ENCODE results near the gene RTTN.
"Not testable (repeated sequence)": the region's sequence is repeated elsewhere in the genome, so short reads cannot be mapped to it uniquely, and the experiment has no call there.

Gene RTTN, protein sequence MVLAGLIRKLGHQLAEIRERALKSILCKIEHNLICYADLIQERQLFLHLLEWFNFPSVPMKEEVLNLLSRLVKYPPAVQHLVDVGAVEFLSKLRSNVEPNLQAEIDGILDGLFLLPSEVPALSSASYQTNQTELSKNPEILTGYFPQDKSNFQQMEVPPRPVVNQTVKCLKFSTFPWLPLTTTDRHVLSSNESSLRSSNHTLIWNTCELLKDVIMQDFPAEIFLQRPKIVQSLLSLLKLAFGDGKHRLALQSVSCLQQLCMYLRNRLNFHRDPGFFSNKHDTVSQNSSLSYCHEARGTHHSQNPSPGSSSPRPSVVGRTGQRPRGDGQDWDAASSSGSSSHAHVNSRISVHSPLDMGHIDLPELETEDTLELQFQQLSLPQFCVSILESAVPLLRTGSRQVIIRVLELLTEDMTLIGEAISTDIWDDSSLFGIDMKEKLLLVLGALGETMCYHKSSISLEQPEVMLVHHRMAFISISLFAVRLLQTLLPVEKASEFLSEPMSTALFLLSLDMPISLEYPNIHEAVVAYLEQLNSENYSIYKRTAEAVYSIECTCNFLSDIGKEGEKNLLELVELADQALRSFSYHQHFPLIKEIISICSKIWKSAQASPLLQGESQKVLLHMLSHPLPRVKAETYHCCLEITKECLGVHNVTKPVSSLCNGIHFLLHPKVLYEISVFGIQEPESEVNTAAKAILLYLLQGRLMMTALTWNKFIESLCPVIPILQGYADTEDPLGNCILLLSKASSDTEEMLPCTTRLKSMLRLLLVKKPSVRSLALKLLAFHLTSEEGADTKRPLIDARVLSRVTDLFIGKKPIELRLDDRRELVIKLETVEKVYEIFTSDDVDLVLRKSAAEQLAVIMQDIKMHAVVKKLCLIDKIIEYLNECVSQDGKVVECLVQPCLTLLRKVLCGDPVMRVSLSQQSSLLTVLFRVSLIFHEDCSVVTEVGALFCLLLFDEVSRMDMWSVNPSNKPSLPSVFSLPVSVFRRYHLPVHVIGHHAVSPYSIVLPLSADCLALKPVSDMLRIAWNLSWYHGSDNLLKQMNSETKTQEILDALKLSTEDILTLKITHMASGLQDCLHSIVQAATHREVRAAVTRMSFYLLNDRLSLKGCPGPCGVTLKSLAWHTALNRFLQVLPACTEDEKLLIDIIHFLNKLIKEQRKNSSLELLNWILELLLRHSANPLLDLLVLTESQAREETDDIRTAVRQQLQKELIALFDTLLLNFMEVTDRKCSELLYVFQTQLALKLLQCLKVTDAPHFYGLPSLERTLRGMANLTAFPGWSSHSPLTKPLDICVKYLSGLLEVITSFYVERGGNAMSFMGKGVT (N-terminal part only)

DNA sequence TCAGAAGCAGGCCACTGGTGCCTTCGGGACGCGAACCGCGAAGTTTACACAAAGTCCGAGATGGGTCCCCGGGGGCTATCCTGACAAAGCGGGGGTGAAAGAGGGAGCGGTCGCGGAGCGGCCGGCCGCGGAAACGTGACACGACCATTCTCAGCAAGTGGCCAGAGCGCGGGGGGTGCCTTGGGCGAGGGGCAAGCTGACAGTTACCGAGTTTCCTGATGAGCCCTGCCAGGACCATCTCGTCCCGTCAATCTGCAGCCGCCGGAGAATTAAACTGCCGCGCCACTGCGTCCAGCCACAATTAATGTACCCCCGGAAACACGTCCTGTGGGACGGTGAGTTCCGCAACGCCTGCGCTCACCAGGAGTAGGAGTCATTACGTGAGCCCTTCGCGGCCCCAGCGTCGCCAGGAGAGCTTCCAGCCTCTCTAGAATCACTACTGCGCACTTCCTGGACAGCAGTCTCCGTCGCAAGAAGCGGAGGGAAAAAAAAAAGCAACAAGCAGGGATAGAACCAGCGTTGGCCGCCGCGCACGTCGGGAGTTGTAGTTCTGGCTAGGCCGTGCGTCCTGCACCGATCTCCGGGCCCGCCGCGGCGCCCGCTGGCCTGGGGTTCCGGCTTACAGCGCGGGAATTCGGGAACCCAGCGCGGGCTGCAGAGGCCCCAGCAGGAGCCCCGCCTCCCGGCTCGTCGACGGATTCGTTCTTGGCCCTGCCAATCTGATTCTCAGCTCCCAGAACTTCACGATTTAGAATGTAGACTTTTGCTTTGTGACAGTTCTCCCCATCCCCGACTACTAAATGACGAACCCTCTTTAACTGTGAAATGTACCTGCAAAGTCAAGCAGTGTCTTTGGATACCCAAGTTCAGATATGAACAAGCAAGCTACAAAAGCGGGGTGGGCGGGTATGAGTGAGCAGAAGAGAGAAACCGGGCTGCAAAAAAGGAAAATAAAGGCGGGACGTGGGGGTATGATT, at the start of gene RTTN:
RTTN (minus strand) TSS at position 267 of the 977 bp plus-strand sequence; CDS start at position 238, 29 bp downstream.
- DNase-seq (ENCODE audit: low read depth) = peak; percentile 82

- DNase-seq (ENCODE audit: low read depth) = no peak
Observed at GRCh38 chr18:70250781-70251180, 45.3 kb upstream of the RTTN start.

DNA sequence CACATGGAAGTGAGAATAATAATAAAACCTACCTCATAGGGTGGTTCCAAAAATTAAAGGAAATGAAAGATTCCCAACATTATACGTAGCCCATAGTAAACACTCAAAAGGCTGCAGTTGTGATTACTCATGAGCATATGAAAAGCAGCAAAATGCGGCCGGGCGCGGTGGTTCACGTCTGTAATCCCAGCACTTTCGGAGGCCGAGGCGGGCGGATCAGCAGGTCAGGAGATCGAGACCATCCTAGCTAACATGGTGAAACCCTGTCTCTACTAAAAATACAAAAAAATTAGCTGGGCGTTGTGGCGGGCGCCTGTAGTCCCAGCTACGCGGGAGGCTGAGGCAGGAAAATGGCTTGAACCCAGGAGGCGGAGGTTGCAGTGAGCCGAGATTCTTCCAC, 44.4 kb upstream of the RTTN start:
- DNase-seq (ENCODE audit: low read depth) = not testable (repeated sequence)

- DNase-seq (ENCODE audit: low read depth) = no peak
Observed at GRCh38 chr18:70249118-70249517, 43.6 kb upstream of the RTTN start.

DNA sequence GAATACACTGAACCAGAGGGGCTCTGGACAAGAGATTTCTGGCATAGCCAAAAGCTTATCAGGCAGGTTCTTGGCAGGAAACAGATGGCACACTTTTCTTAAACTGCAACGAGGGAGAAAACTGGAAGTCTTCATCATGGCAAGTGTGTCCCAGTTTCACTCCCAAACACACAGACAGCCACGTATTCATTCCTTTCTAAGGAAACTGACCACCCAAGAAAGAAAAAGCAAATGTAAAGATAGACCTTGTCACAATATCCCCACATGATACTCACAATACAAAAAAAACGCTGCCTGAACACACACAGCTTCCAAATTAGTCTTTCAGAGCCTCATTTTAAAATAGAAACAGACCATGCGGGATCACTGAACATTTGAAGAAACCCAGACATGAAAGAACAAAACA, 40.6 kb upstream of the RTTN start:
- no peak for DNase-seq (ENCODE audit: low read depth)

- DNase-seq (ENCODE audit: low read depth) = no peak
Observed at GRCh38 chr18:70243131-70243929, 37.8 kb upstream of the RTTN start.

GRCh38 chr18:70236921-70237320, 31.4 kb upstream of the RTTN start:
- not testable (repeated sequence) for DNase-seq (ENCODE audit: low read depth)

DNA sequence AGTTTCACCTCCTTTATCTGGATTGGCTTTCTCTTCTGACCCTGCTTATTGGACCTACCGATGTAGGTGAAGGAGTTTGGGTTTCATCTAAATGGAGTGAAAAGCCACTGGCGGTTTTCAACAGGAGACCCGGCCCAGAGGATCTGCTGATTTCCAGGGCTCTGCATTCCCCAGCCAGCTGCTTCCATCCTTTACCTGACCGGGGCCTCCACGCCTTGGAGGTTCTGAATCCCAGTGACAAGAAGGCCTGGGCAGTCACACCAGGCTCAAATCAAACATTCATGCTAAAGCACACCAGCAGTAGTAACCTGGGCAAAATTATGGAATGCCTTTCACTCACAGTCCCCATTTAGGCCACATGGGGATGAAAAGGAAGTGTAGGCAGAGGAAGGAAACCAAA, 30.0 kb upstream of the RTTN start:
- no peak for DNase-seq (ENCODE audit: low read depth)

DNA sequence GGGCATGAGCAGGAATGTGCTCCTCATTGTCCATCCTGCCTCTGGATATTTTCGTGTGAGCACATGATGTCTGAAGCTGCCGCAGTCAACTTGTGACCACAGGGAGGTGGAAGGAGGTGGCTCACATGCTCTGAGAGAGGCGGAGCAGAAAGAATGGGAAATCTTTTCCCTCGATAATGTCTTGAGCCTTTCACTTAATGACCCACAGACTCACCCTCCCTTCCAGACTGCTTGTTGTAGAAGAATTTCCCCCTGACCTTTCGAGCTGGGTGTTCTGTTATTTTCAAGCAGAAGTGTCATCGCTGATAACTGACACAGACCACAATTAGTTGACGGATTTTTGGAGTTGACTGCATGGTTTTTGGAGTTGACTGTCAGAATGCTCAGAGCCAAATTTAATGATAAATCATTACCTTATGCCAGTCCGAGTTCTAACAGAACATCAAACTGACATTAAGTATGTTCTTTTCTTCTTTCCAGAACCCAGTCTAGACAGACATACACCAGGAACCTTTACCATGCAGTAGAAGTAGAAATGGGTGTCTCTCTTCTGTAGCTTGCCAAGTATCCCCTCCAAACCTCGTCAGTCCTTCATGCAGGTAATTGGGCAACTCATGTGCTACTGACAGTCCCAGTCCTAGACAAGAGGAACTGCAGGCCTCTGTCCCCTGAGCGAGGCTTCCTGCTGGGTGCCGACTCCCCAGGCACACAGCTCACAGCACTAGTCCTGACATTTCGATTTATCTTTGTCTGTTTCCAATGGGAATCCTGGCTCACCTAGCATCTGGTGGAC, 29.4 kb upstream of the RTTN start:
- no peak for DNase-seq (ENCODE audit: low read depth)

DNA sequence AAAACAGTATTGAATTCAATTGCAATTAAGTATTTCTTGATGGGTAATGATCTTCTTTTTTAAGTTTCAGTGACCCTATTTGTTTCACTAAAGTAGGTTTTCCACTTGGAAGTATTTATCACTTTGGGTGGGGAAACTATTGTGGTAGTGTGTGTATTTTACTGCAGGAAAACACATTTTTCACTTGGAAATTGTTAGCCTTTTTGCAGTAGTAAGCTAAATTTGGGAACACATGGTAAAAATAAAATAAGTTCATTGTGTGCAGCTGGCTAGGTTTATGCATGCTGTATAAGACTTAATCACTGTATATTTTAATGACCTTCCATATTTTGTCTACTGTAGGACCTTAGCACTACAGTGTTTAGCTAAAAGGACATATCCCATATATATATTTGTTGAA, 28.5 kb upstream of the RTTN start:
- DNase-seq (ENCODE audit: low read depth) = no peak

GRCh38 chr18:70232261-70232660, 26.8 kb upstream of the RTTN start:
- DNase-seq (ENCODE audit: low read depth) = no peak

DNA sequence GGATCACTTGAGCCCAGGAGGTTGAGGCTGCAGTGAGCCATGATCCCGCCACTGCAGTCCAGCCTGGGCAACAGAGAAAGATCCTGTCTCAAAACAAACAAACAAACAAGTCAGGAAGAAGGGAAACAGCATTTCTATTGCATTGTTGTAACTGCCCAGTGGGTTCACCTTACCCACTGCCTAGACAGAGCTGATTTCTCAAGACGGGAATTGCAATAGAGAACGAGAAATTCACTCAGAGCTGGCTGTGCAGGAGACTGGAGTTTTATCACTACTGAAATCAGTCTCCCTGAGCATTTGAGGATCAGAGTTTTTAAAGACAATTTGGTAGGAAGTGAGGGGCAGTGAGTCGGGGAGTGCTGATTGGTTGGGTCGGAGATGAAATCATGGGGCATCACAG, 24.2 kb upstream of the RTTN start:
- no peak for DNase-seq (ENCODE audit: low read depth)

GRCh38 chr18:70228536-70228935, 23.0 kb upstream of the RTTN start:
- no peak for DNase-seq (ENCODE audit: low read depth)

GRCh38 chr18:70227438-70227837, 22.0 kb upstream of the RTTN start:
- no peak for DNase-seq (ENCODE audit: low read depth)

- no peak for DNase-seq (ENCODE audit: low read depth)
Observed at GRCh38 chr18:70221915-70222278, 16.4 kb upstream of the RTTN start.

DNA sequence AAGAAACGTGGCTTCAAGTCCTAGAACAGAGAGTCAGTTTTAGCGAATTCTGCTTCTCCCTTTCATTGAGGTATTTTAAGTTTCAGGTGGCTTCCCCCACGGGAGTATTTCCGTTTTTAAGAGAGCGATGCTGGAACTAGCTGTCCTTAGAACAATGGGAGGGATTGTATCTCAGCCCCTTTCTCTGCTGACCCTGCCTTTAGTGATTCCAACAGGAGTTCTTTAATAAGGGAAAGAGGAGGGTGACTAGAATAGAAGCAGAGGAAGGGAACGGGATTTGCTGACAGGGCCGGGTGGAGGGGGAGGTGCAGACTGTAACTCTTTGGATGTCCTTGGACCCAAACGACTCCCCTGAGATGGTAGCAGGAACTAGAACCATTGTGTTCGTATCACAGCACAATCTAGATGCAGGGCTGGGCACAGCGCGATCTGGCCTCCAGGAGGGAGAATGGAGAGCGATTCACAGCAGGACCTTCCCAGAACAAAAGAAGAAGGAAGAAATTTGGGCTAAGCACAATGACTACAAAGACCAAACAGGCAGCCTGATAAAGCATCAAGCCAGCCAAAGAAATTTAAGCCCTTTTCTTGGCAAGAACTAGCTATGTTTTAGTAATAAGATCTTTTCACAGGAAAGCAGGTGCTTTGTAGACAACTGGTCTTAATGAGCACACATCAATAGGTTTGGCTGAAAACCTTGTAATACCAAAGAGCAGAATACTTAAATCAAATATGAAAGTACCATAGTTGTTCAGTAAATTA, 15.8 kb upstream of the RTTN start:
- DNase-seq (ENCODE audit: low read depth) = no peak

GRCh38 chr18:70220628-70221027, 15.1 kb upstream of the RTTN start:
- no peak for DNase-seq (ENCODE audit: low read depth)

- no peak for DNase-seq (ENCODE audit: low read depth)
Observed at GRCh38 chr18:70219688-70220087, 14.2 kb upstream of the RTTN start.

- DNase-seq (ENCODE audit: low read depth) = no peak
Observed at GRCh38 chr18:70216788-70217187, 11.3 kb upstream of the RTTN start.
